Glomerular visceral epithelial cell (primary cell): Measurements from ENCODE around the gene YTHDF1.

Experiments used
- DNase-seq: peaks from one replicate; pipeline ENCODE4 v3.0.0-alpha.2; 2016; ENCODE audit errors: extremely low spot score

Gene YTHDF1

GRCh38 chr20:63156221-63156671 lies 59.7 kb downstream of the YTHDF1 start:
- no peak for DNase-seq

- no peak for DNase-seq
These were observed 60.4 kb downstream of the YTHDF1 start for GRCh38 chr20:63155266-63156165.

- DNase-seq, result no peak
These were observed 61.5 kb downstream of the YTHDF1 start for GRCh38 chr20:63154395-63154794.

- no peak for DNase-seq
These were observed 62.4 kb downstream of the YTHDF1 start for GRCh38 chr20:63153254-63154221.

- no peak for DNase-seq
These were observed 63.3 kb downstream of the YTHDF1 start for GRCh38 chr20:63152322-63153253.

GRCh38 chr20:63151554-63152321 lies 64.2 kb downstream of the YTHDF1 start:
- DNase-seq, result no peak

- DNase-seq, result no peak
These were observed 64.9 kb downstream of the YTHDF1 start for GRCh38 chr20:63150911-63151531.

GRCh38 chr20:63150391-63150898 lies 65.5 kb downstream of the YTHDF1 start:
- no peak for DNase-seq

- DNase-seq, result no peak
These were observed 66.3 kb downstream of the YTHDF1 start for GRCh38 chr20:63149531-63150192.

- DNase-seq, result no peak
These were observed 67.2 kb downstream of the YTHDF1 start for GRCh38 chr20:63148696-63149095.

- DNase-seq, result no peak
These were observed 68.4 kb downstream of the YTHDF1 start for GRCh38 chr20:63147532-63147931.
